ENCODE data around the gene GRAMD1B.

GRAMD1B gene

DNA sequence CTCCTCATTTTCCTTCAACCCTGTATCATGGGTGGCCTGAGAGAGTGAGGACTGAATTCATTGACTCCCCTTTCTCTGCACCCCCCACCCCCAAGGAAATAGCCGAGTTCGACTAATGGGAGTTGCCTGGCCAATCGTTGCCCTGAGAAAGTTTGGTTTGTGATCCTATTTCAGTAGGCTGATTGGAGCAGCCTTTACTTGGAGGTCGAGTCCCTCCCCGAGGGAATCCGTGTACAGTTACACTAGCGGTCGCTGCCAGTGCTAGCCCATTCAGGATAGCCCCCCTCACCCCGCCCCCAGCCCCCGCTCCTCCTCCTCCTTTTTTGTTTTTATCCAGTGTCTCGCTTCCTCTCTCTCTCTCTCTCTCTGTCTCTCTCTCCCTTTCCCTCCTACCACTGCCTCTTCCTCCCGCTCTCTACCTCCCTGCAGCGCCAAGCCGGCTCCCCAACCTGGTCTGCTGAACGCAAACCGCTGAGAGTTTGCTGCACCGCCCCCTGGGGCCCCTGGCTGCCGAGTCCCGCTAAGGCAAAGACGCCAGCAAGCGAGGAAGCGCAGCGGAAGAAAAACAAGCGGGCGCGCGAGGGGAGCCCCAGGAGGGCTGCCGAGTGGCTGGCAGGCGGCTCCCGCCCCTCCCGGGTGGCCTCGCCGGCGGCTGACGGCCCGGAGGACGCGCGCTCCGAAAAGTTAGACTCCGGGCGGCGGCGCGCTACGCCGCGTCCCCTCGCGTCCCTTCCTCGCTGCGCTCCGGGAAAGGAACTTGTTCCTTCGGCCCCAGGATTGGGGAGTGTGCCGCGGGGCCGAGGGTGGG is at the start of gene GRAMD1B:
GRAMD1B (plus strand) TSS at position 357 of the 808 bp plus-strand sequence. CDS start 524 bp downstream, outside the sequence.
- peak within 1 kb of the TSS; percentile 74 for H3K4me3 ChIP-seq (replicated peaks; ENCODE audit: low read depth, low read length)
- TF ChIP-seq, protein P1, sequence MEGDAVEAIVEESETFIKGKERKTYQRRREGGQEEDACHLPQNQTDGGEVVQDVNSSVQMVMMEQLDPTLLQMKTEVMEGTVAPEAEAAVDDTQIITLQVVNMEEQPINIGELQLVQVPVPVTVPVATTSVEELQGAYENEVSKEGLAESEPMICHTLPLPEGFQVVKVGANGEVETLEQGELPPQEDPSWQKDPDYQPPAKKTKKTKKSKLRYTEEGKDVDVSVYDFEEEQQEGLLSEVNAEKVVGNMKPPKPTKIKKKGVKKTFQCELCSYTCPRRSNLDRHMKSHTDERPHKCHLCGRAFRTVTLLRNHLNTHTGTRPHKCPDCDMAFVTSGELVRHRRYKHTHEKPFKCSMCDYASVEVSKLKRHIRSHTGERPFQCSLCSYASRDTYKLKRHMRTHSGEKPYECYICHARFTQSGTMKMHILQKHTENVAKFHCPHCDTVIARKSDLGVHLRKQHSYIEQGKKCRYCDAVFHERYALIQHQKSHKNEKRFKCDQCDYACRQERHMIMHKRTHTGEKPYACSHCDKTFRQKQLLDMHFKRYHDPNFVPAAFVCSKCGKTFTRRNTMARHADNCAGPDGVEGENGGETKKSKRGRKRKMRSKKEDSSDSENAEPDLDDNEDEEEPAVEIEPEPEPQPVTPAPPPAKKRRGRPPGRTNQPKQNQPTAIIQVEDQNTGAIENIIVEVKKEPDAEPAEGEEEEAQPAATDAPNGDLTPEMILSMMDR (IDR thresholded peaks at IDR 0.05; ENCODE audit: insufficient read depth, low read length, poor library complexity, severe bottlenecking) = peak; percentile 47
- DNase-seq (ENCODE audit: extremely low read depth, insufficient read length) = peak; percentile 77
- no peaks in the 10 kb centered on the region; the same call in 1 of the 2 replicates for H3K27me3 ChIP-seq (replicated peaks; ENCODE audit: control insufficient read depth, insufficient read depth, low read length)
- H3K36me3 ChIP-seq (ENCODE audit: control insufficient read depth, insufficient read depth, low read length) = no peaks in the 10 kb centered on the region

DNA sequence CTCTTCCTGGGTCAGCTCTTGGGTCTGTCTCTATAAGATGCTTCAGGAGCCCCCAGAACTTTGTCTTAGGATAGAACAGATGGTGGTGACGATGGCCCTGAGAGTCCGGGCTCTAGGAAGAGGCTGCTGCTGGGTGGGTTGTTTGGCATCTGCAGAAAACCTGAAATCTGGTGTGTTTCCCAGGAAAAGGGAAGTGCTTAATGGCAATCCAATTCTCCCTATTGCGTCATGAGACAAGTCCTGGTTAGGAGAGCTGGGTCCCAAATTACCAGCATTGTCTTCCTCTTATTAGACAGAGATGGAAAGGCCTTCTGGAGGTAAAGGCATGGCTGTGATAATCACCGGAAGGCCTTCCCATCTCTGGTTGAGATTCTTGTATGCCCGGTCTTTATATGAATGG is 48.9 kb upstream of the GRAMD1B start:
- no peak overlapping the region for H3K4me3 ChIP-seq (replicated peaks; ENCODE audit: low read depth, low read length)
- DNase-seq (ENCODE audit: extremely low read depth, insufficient read length) = no peak
- TF ChIP-seq, protein P1 (IDR thresholded peaks at IDR 0.05; ENCODE audit: insufficient read depth, low read length, poor library complexity, severe bottlenecking) = no peak
- no peaks in the 10 kb centered on the region for H3K36me3 ChIP-seq (ENCODE audit: control insufficient read depth, insufficient read depth, low read length)
- H3K27me3 ChIP-seq (replicated peaks; ENCODE audit: control insufficient read depth, insufficient read depth, low read length) = no peaks in the 10 kb centered on the region

DNA sequence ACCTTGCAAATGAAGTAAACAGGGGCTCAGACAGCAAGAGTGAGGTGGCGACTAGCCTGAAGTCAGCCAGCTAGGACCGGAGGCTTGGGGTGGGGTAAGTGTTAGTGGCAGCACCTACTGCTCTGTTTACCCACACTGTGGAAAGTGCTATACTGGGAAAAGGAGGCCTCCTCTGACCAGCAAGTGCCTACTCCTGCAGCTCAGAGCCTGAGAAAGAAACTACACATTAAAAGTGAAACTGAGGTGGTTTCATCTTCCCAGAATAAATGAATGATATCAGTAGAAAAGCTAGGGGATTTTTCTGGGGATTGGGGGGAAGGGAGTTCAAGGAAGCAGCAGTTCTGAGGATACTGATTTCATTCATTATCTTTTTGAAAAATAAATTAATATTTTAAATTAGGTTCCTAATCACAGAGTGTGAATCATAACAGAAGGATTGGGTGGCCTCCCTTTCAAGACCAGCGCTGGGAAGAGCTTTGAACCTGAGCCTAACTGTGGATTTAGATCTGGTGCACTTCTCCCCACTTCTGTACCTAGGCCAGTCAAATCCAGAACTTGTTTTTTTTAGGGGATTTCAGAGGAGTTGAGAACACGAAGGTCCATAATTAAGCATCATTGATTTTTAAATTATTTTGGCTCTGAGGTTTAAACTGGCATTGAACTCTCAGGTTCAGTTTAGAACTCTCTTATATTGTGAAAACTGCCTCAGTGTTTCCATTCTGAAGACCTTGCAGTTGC is 48.1 kb upstream of the GRAMD1B start:
- TF ChIP-seq, protein P1 (IDR thresholded peaks at IDR 0.05; ENCODE audit: insufficient read depth, low read length, poor library complexity, severe bottlenecking) = no peak
- Histone ChIP-seq H3K4me3 (replicated peaks; ENCODE audit: low read depth, low read length) (no peak overlapping the region; the same call in 1 of the 2 replicates), H3K27me3 (replicated peaks; ENCODE audit: control insufficient read depth, insufficient read depth, low read length) (no peaks in the 10 kb centered on the region), H3K36me3 (ENCODE audit: control insufficient read depth, insufficient read depth, low read length) (no peaks in the 10 kb centered on the region)
- peak; percentile 75 for DNase-seq (ENCODE audit: extremely low read depth, insufficient read length)

DNA sequence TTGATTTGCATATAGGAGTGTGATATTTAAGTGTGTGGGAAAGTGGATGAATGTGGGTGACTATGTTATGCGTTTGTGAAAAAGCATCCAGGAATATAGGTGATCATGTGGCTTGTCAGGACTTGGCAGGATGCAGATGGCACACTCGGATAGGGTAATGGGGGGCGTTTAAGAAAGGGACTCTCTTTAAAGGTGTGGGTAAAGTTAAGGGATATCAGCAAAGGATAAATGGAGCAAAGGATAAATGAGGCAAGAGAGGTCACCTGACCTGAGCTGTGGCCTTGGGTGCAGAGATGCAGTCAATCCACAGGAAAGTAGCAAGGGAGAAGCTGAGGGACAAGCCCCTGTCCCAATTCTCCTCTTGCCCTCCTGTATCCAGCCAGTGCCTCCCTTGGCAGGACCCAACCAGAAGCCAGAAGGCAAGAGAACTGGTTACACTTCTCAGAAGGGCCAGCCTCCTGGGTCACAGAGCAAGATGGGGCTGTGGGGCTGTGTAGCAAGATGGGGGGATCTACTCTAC is 47.5 kb upstream of the GRAMD1B start:
- TF ChIP-seq, protein P1 (IDR thresholded peaks at IDR 0.05; ENCODE audit: insufficient read depth, low read length, poor library complexity, severe bottlenecking) = no peak
- peak; percentile 37 for DNase-seq (ENCODE audit: extremely low read depth, insufficient read length)
- Histone ChIP-seq H3K4me3 (replicated peaks; ENCODE audit: low read depth, low read length) (peak overlapping the region; percentile 5; the same call in 1 of the 2 replicates), H3K36me3 (ENCODE audit: control insufficient read depth, insufficient read depth, low read length) (no peaks in the 10 kb centered on the region), H3K27me3 (replicated peaks; ENCODE audit: control insufficient read depth, insufficient read depth, low read length) (no peaks in the 10 kb centered on the region)

DNA sequence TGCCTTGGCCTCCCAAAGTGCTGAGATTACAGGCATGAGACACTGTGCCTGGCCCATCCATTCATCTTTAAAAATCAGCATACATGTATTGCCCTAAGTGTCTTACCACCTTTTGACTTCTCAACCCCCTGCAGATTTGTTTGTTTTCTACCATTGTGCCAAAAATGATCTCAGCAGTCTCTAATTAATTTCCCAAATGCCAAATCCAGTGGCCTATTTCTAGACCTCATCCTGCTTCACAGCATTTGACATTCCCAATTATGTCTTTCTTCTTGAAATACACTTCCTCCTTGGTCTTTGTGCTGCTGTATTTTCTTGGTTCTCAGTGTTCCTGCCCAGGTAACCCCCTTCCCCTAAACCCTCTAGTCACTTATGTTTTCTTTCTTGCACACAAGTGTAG is 46.0 kb upstream of the GRAMD1B start:
- TF ChIP-seq, protein P1 (IDR thresholded peaks at IDR 0.05; ENCODE audit: insufficient read depth, low read length, poor library complexity, severe bottlenecking) = no peak
- DNase-seq (ENCODE audit: extremely low read depth, insufficient read length) = no peak
- no peak overlapping the region for H3K4me3 ChIP-seq (replicated peaks; ENCODE audit: low read depth, low read length)
- H3K27me3 ChIP-seq (replicated peaks; ENCODE audit: control insufficient read depth, insufficient read depth, low read length) = no peaks in the 10 kb centered on the region
- no peaks in the 10 kb centered on the region for H3K36me3 ChIP-seq (ENCODE audit: control insufficient read depth, insufficient read depth, low read length)

Data from GM06990 (cell line).